ENCODE results near the gene HTR6.

HTR6 gene

DNA sequence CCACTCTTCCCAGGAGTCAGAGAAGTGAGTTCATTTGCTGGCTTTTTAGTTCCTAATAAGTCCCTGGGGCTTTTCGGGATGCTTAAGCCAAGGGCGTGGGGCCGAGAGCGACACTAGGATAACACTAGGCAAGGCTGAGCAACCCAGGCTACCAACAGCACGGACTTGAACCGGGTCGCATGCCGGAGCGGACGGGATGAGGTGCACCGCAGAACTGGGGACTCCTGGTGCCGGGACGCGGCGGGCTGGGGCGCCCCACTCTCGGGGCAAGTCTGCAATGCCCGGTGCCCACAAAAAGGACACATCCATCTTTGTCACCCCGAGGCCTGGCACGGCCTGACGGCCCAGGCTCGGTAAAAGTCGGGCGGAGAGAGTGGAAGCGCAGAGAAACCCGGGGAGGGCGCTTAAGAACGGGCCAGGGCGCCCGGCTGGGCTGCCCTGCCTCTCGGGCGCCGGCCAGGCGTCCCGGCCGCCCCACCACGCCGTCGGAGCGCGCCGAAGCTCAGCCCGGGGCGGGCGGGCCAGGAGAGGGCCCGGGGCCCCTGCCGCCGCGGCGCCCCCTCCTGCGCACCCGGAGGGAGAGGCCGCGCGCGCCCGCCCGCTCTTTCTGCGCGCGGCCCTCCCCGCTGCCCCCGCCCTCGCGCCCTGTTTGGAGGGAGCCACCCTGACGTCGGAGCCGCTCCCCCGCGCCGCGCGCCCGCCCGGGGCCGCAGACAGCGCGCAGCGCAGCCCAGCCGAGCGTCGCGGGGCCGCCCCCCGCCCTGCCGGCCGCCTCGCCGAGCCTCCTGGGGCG, 20.9 kb upstream of the HTR6 start, which contains the start of gene NBL1:
TSS of gene NBL1 (plus strand) at position 710 of the 793 bp plus-strand sequence. CDS start 10,720 bp downstream, outside the sequence.
- in situ Hi-C loops (cut with HindIII; ENCODE audit: low sequenced_read_pairs), result no loop called here
- TF ChIP-seq, protein P1, sequence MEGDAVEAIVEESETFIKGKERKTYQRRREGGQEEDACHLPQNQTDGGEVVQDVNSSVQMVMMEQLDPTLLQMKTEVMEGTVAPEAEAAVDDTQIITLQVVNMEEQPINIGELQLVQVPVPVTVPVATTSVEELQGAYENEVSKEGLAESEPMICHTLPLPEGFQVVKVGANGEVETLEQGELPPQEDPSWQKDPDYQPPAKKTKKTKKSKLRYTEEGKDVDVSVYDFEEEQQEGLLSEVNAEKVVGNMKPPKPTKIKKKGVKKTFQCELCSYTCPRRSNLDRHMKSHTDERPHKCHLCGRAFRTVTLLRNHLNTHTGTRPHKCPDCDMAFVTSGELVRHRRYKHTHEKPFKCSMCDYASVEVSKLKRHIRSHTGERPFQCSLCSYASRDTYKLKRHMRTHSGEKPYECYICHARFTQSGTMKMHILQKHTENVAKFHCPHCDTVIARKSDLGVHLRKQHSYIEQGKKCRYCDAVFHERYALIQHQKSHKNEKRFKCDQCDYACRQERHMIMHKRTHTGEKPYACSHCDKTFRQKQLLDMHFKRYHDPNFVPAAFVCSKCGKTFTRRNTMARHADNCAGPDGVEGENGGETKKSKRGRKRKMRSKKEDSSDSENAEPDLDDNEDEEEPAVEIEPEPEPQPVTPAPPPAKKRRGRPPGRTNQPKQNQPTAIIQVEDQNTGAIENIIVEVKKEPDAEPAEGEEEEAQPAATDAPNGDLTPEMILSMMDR (IDR thresholded peaks at IDR 0.05; ENCODE audit: low read depth, low read length, missing control alignments), result no peak
- no peak for DNase-seq (ENCODE audit: low read depth)
- peak within 1 kb of the TSS; percentile 64 for H3K4me3 ChIP-seq (ENCODE audit: low read depth, low read length)

- in situ Hi-C loops (cut with HindIII; ENCODE audit: low sequenced_read_pairs), result no loop called here
- no peak for DNase-seq (ENCODE audit: low read depth)
- TF ChIP-seq, protein P1 (IDR thresholded peaks at IDR 0.05; ENCODE audit: low read depth, low read length, missing control alignments), result no peak
- peak overlapping the region; percentile 64 for H3K4me3 ChIP-seq (ENCODE audit: low read depth, low read length)
Measured at GRCh38 chr1:19644395-19644680, 20.3 kb upstream of the HTR6 start.

- no peak for DNase-seq (ENCODE audit: low read depth)
- TF ChIP-seq, protein P1 (IDR thresholded peaks at IDR 0.05; ENCODE audit: low read depth, low read length, missing control alignments), result no peak
- H3K4me3 ChIP-seq (ENCODE audit: low read depth, low read length), result peak overlapping the region; percentile 64
- in situ Hi-C loops (cut with HindIII; ENCODE audit: low sequenced_read_pairs), result no loop called here
Measured at GRCh38 chr1:19644681-19645410, 19.8 kb upstream of the HTR6 start.

DNA sequence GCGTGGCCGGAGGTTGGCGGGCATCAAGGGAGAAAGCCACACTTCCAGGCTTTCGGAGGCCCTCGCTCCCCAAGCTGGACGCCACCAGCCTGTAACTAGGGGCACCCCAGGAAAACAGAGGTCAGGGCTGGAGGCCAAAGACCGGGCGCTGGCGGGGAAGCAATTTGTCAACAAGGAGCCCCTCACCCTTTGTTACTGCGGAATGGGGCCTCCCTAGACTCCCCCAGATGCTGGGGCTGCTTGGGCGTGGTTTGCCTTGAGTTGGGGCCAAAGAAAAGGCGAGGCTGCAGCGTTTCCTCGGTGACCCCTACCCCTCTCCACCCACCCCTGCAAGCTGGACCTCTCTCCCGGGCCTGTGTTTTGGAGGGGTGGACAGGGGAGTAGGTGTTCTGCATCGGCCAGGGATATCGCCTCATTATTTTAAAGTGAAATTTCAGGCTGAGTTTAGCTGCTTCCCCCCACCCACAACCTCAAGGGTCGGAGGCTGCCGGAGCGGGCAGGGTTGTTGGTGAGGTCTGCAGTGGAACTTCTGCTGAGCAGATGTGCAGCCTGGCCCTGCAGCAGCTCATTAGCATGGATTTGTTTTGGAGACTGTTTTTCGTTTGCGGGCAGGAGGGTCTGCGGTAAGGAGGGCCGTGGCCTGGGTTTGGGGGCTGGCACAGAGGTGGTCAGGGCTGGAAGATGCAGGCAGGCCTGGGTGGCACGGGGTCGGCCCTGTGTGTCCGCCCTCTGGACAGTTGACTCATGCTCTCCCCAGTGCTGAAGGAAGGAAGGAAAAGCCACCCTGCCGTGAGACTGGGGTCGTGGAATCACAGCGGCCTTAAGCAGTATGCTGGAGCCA, 19.0 kb upstream of the HTR6 start:
- in situ Hi-C loops (cut with HindIII; ENCODE audit: low sequenced_read_pairs), result no loop called here
- DNase-seq (ENCODE audit: low read depth), result no peak

DNA sequence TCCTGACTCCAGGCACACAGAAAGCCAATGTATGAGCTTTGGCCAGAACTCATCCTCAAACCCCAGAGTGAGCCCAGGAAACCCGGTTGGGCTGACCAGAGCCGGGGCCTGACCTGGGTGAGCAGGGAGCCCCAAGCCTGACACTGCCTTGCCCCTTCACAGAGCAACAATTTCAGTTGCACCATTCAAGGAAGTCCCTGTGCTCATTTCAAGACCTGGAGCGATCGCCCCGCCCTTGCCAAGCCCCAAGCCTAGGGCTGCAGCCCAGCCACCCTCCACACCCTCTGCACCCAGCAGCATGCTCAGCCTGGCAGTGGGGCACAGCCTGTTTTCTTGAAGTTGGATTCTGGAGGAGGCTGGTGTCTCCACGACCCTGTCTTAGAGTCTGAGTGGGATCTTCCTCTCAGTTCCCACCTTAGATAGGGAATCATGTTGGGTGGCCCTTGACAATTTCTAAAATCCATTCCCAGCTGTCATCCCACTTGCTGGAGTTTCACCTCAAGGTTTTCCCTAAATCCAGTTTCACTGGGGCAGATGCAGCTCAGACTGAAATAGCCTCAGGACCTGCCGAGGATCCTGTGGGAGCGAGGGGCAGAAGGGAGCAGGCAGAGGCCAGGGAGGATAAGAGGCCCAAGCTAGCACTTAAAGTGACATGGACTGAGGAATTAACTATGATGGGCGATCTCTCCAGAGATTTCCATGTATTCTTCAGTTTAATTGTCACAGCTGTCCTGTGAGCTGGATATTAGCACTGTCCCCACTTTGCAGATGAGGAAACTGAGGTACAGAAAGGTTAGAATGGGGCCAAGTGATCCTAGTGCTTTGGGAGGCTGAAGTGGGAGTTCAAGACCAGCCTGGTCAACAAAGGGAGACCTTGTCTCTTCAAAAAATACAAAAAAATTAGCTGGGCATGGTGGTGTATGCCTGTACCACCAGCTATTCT, 18.0 kb upstream of the HTR6 start:
- peak overlapping the region; percentile 64 for H3K4me3 ChIP-seq (ENCODE audit: low read depth, low read length)
- TF ChIP-seq, protein P1 (IDR thresholded peaks at IDR 0.05; ENCODE audit: low read depth, low read length, missing control alignments), result no peak
- in situ Hi-C loops (cut with HindIII; ENCODE audit: low sequenced_read_pairs), result no loop called here
- no peak for DNase-seq (ENCODE audit: low read depth)

More for the DNA sequence above, 19.0 kb upstream of the HTR6 start:
- H3K4me3 ChIP-seq (ENCODE audit: low read depth, low read length), result peak overlapping the region; percentile 64
- TF ChIP-seq, protein P1 (IDR thresholded peaks at IDR 0.05; ENCODE audit: low read depth, low read length, missing control alignments), result no peak

Data from astrocyte of the cerebellum (primary cell).